HG02798 (cell line): ENCODE measurements around the gene FGGY.
A peak's percentile ranks its signal among the peaks of the same experiment; 100 is the strongest.

ENCODE experiments used
- ATAC-seq: cut with Tn5 transposase; IDR thresholded peaks from one replicate; pipeline ENCODE4 v1.9.1; 2021; ENCODE audit warnings: mild to moderate bottlenecking; ENCODE audit not compliant: unreplicated experiment, poor library complexity

Gene FGGY

DNA sequence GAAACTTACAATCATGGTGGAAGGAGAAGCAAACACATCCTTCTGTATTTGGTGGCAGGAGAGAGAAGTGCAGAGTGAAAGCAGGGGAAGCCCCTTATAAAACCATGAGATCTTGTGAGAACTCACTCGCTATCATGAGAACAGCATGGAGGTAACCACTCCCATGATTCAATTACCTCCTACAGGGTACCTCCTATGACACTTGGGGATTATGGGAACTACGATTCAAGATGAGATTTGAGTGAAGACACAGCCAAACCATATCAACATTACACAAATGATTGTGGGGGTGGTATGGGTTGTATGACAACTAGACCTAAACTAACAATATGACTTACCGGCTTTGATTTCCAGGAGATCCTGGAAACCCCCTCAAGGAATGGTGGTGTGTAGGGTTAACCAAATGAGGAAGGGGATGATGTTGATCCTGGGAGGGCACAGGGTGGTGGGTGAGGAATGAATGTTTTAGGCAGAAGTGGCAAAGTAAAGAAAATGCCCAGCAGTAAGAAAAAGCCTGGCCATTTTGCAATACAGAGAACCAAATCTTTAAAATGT is 80.5 kb downstream of the FGGY start:
- no peak for ATAC-seq

DNA sequence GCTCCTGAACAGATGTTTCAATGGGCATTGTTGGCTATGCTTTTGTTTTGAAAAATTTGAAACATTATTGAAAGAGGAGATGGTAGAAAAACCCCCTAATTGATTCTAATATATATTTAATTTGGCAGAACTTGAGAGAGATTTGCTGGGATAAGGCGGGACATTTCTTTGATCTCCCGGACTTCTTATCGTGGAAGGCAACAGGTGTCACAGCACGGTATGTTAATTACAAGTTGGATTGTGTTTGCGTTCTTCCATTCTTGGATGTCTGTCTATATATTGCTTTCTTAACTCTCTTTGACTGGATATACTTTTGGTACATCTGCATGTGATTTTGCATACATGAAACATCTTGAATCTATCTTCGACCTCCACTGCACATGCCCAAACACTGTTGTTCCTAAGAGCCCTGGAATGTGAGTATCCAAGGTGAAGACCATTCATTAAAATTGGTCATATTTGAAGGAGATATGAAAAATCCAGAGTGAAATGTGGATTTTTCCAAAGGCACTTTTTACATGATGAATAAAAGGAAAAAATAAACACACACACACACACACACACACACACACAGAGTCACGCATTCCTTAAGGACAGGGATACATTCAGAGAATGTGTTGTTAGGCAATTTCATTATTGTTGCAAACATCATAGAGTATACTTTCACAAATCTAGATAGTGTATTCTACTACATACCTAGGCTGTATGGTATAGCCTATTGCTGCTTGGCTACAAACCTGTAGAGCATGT is 81.9 kb downstream of the FGGY start:
- no peak for ATAC-seq

- no peak for ATAC-seq
Measured at GRCh38 chr1:59379371-59379728, 82.5 kb downstream of the FGGY start.

DNA sequence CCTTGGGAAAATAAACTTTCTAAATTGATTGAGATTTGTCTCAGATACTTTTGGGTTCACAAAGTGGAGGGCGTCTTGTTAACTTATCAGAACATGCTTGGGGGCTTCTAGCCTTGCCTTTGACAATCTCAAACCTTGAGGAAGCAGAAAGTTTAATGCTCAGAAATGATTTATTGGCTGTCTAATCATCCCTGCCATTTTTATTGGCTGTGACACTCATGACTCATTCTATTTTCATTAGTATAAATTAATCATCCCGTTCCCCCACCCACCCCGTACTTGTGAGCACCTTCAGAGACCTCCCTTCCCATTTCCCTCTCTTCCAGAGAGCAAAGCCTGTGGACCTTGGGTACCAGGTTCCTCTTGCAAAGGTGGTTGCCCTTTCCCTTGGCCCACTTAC is 87.1 kb downstream of the FGGY start:
- no peak for ATAC-seq

DNA sequence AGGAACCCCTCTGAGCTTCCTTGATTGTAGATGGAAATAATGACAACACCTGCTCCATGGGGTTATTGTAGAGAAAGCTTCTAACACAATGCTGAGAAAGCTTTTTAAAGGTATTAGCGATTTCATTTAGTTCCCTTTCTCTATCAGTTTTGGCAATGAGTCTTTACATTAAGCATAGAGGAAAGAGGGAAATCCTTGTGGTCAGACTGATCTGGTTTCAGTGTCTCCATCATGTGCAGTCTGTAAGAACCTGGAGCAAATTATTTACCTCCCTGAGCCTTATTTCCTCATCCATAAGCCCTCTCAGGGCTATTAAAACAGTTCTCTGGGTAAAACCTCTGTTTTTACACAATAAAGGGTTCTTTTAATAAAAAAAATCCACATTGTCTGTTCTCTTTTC is 87.5 kb downstream of the FGGY start:
- no peak for ATAC-seq

- no peak for ATAC-seq
Measured at GRCh38 chr1:59388191-59388590, 91.3 kb downstream of the FGGY start.

GRCh38 chr1:59389847-59390246 is 93.0 kb downstream of the FGGY start:
- ATAC-seq, result no peak

DNA sequence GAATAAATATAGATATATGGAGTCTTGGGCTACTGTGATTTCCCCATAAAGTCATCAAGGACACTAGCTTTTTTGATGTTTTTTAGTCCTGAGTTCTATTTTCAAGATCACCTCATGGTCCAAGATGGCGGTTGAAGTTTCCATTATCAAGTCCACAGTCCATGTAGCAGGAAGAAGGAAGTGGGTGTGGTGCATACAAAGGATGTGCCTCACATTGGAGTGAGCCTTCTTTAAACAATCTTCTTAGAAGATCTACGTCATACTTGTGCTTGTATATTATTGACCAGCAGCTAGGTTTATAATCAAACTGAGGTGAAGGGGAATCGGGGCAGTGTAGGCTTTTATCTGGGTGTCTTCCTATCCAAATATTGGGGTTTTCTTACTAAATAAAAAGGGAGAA is 93.4 kb downstream of the FGGY start:
- ATAC-seq, result no peak

- peak; percentile 38 for ATAC-seq
Measured at GRCh38 chr1:59391212-59392179, 94.6 kb downstream of the FGGY start.

GRCh38 chr1:59393211-59394180 is 96.6 kb downstream of the FGGY start:
- no peak for ATAC-seq

- ATAC-seq, result no peak
Measured at GRCh38 chr1:59394706-59395425, 98.0 kb downstream of the FGGY start.

- ATAC-seq, result no peak
Measured at GRCh38 chr1:59396387-59396786, 99.5 kb downstream of the FGGY start.

DNA sequence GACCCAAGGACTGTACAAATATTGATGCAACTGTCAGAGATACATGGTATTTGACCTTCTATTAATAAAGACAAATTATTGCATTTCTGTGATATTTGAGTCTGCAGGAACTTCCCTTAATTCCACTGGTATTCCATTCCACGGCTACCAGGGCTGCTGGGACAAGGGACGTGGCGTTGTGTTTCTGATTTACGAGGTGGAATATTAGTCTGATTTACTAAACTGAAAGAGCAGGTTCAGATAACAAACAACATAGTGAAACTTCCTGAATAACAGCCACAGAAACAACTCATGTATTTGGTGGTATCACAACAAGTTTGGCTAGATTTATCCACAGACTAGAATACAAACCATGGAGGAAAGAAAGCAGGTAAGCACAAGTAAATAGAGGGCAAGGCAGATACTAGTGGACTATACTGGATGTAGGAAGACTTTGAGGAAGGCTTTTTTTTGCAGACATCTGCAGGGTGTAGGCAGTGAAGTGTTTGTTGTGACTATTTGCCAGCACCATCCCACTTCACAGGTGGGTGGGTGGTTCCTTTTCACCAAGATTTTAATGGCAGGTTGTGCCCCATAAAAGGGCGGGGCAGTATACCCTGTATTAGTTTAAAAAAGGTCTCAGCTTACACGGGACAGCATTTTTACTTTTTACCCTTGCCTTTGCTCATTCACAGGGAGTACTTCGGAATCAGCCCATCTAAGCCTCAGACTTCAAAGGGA is 100.4 kb downstream of the FGGY start:
- no peak for ATAC-seq

- ATAC-seq, result no peak
Measured at GRCh38 chr1:59399642-59400041, 102.7 kb downstream of the FGGY start.

GRCh38 chr1:59401581-59401980 is 104.7 kb downstream of the FGGY start:
- ATAC-seq, result no peak

DNA sequence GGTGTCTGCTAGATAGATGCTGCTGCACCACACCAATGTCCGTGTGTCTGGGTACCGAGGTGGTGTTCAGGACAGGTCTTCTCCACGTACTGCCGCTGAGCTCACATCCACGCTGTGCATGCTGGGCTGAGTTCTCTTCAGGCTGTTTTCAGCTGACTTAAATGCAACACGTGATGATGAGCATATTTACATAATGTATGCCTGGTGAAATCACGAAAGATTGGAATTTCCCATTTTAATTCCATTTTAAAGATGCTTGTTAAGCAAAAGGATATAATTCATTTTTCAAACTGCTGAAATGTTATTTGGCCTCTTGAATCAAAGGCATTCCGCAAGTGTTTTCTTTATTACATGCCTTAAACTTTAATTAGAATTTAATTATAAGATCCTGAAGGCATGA is 107.9 kb downstream of the FGGY start:
- ATAC-seq, result no peak

GRCh38 chr1:59406437-59407164 is 109.7 kb downstream of the FGGY start:
- no peak for ATAC-seq

- no peak for ATAC-seq
Measured at GRCh38 chr1:59408608-59409240, 111.8 kb downstream of the FGGY start.
